Activated CD4-positive, CD25-positive, alpha-beta regulatory T cell treated with anti-CD3 and anti-CD28 coated beads, Interleukin-2, amount 50 U/mL, for 24 hours (primary cell): ENCODE results near the gene IGF2.

Source experiments
- ATAC-seq, 2 donors: fragments of 150-1000 bp; cut with Tn5 transposase; one replicate each; pipeline ENCODE4 v1.10.0; 2021; ENCODE audit warnings: mild to moderate bottlenecking in 1 of 2, moderate library complexity in 1 of 2

Gene IGF2

GRCh38 chr11:2090172-2091111 is 48.7 kb downstream of the IGF2 start:
- ATAC-seq, result no peak

- peak; percentile 77 to 82 for ATAC-seq
These were observed 49.5 kb downstream of the IGF2 start for GRCh38 chr11:2089536-2090165.

- peak in 1 of 2 donors; percentile 25 for ATAC-seq
These were observed 50.2 kb downstream of the IGF2 start for GRCh38 chr11:2088746-2089535.

- ATAC-seq, result no peak
These were observed 50.9 kb downstream of the IGF2 start for GRCh38 chr11:2088284-2088683.

- ATAC-seq, result no peak
These were observed 52.7 kb downstream of the IGF2 start for GRCh38 chr11:2086239-2087040.

GRCh38 chr11:2085251-2086066 is 53.7 kb downstream of the IGF2 start:
- ATAC-seq, result no peak

- ATAC-seq, result no peak
These were observed 54.5 kb downstream of the IGF2 start for GRCh38 chr11:2084721-2085120.
